ENCODE results near the gene SFMBT1. TPM values are rescaled to one million over a fixed set of nuclear protein-coding genes. Genes with fewer than 3 reads are reported as not detected.

The SFMBT1 gene
- total RNA-seq, 1 experiment from 2014 or later = 14.8 TPM

- ChIA-PET POLR2A (no interaction called here), RAD21 (ENCODE audit: low non-redundant PET in 1 of 2, low total read pairs in 2 of 2, uncharacterized antibody in 2 of 2, unreplicated experiment in 2 of 2) (no interaction called here), CTCF (no interaction called here)
- H3K4me2 ChIP-seq (ENCODE audit: low read length) = no peak overlapping the region
- H3K27me3 ChIP-seq (ENCODE audit: insufficient read depth, low read length) = no peaks in the 10 kb centered on the region
- no peak for DNase-seq (ENCODE audit: low read depth, low spot score)
- no peaks in the 10 kb centered on the region for H4K20me1 ChIP-seq (ENCODE audit: insufficient read depth)
- H3K4me1 ChIP-seq (ENCODE audit: control insufficient read depth in 1 of 2, insufficient read depth in 2 of 2, low read length in 2 of 2) = no peaks in the 10 kb centered on the region
- H3K27ac ChIP-seq (ENCODE audit: low read depth, low read length) = no peak overlapping the region
- no peak overlapping the region for H2AFZ ChIP-seq (ENCODE audit: low read depth, low read length, poor library complexity, severe bottlenecking)
- ATAC-seq = no peak
- no peaks in the 10 kb centered on the region for H3K9me2 ChIP-seq (ENCODE audit: insufficient read depth)
- intact Hi-C loops (cut with micrococcal nuclease) = no loop called here
- H3K9ac ChIP-seq (ENCODE audit: low read length) = no peak overlapping the region
- H3K36me3 ChIP-seq (ENCODE audit: control insufficient read depth in 1 of 2, insufficient read depth in 2 of 2, low read length in 2 of 2) = peaks cover 14 to 20% of the 10 kb centered on the region in 2 experiments; a peak in 3 of 4 replicates
- TF ChIP-seq TCF7L2 (IDR thresholded peaks at IDR 0.05; ENCODE audit: borderline replicate concordance, extremely low read depth, insufficient read depth, insufficient read length) (no peak), EZH2 (IDR thresholded peaks at IDR 0.05) (no peak), ELF1 (IDR thresholded peaks at IDR 0.05; ENCODE audit: borderline replicate concordance, low read depth) (no peak), CEBPB (IDR thresholded peaks at IDR 0.05; ENCODE audit: low read depth) (no peak), EGR1 (IDR thresholded peaks at IDR 0.05; ENCODE audit: low read depth) (no peak), POLR2AphosphoS5 (IDR thresholded peaks at IDR 0.05; ENCODE audit: low read depth, low read length) (no peak), SIN3A (IDR thresholded peaks at IDR 0.05; ENCODE audit: low read depth) (no peak), YY1 (IDR thresholded peaks at IDR 0.05; ENCODE audit: extremely low read depth, insufficient replicate concordance, low read depth, low read length) (no peak), SP1 (IDR thresholded peaks at IDR 0.05; ENCODE audit: low read depth) (no peak), ZNF274 (IDR thresholded peaks at IDR 0.05; ENCODE audit: low read depth, low read length) (no peak), FOSL1 (IDR thresholded peaks at IDR 0.05; ENCODE audit: low read depth) (no peak), ZBTB33 (IDR thresholded peaks at IDR 0.05; ENCODE audit: extremely low read depth, insufficient replicate concordance, low read length) (no peak), REST (IDR thresholded peaks at IDR 0.05; ENCODE audit: low read depth) (no peak), MAX (IDR thresholded peaks at IDR 0.05) (no peak)
- H3K9me3 ChIP-seq (ENCODE audit: control insufficient read depth in 1 of 2, insufficient read depth in 1 of 2, low read depth in 1 of 2, low read length in 2 of 2) = no peaks in the 10 kb centered on the region
- no peaks in the 10 kb centered on the region for H3K79me2 ChIP-seq (ENCODE audit: insufficient read depth, low read length)
- H3K4me3 ChIP-seq (replicated peaks in 1 of 2; ENCODE audit: low read depth in 1 of 2, low read length in 2 of 2) = no peak overlapping the region
- BruUV-seq (replicated peaks) = no TSS peak
Measured at GRCh38 chr3:52923963-52924362, 121.9 kb downstream of the SFMBT1 start.
